Measurements from ENCODE around the gene TRIM10.

TRIM10 gene

DNA sequence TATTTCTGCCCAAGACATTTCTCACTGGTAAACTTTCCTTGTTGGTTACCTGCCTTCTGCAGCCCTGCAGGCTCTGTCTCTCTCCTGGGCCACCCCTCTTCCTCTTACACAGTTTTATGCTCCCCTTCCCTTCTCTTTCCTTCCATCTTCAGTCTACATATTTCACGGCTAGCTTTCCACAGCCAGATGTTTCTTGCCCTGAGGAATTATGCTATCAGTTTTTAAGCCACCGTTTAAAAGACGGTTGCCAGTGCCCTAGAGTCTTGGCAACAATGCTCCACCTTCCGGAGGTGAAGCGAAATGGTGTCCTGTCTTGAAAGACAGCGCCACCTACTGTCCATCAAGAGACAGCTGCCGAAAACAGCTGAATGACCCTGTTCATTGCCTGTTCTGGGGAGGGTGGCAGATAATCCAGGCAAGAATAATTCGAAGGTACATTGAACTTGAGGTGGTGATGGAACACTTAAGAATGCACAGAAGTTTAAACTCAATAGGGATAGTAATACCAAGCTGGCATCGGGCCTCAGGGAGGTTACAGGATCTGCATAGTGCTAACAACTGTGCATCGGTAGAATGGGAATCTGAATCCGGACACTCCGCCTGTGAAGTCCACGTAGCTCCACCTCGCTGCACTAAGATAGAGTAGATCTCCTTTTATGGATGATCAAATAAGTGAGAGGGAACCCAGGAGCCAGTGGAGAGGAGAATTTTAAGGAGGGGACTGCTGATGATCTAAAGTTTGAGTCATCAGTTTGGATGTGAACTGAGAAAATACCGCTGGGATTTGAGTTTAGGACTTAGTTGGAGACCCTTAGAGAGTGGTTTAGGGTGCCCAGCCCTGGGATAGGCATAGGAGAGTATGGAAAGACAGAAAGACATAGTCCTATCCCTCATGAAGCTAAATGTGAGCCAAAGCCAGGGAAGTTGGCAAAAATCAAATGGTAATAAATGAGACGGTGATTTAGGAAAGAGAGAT lies 29.8 kb downstream of the TRIM10 start:
- peak; percentile 79 for DNase-seq
- H3K9me3 ChIP-seq (ENCODE audit: severe bottlenecking) = no peaks in the 10 kb centered on the region
- no peak overlapping the region for H3K27ac ChIP-seq
- H3K27me3 ChIP-seq (ENCODE audit: insufficient read depth, low read depth, severe bottlenecking) = peaks cover 98% of the 10 kb centered on the region
- H3K4me3 ChIP-seq (ENCODE audit: low read depth, low read length) = no peak overlapping the region
- no peaks in the 10 kb centered on the region for H3K36me3 ChIP-seq
- TF ChIP-seq, protein P1, sequence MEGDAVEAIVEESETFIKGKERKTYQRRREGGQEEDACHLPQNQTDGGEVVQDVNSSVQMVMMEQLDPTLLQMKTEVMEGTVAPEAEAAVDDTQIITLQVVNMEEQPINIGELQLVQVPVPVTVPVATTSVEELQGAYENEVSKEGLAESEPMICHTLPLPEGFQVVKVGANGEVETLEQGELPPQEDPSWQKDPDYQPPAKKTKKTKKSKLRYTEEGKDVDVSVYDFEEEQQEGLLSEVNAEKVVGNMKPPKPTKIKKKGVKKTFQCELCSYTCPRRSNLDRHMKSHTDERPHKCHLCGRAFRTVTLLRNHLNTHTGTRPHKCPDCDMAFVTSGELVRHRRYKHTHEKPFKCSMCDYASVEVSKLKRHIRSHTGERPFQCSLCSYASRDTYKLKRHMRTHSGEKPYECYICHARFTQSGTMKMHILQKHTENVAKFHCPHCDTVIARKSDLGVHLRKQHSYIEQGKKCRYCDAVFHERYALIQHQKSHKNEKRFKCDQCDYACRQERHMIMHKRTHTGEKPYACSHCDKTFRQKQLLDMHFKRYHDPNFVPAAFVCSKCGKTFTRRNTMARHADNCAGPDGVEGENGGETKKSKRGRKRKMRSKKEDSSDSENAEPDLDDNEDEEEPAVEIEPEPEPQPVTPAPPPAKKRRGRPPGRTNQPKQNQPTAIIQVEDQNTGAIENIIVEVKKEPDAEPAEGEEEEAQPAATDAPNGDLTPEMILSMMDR (IDR thresholded peaks at IDR 0.05; ENCODE audit: low read depth, low read length) = peak; percentile 100

DNA sequence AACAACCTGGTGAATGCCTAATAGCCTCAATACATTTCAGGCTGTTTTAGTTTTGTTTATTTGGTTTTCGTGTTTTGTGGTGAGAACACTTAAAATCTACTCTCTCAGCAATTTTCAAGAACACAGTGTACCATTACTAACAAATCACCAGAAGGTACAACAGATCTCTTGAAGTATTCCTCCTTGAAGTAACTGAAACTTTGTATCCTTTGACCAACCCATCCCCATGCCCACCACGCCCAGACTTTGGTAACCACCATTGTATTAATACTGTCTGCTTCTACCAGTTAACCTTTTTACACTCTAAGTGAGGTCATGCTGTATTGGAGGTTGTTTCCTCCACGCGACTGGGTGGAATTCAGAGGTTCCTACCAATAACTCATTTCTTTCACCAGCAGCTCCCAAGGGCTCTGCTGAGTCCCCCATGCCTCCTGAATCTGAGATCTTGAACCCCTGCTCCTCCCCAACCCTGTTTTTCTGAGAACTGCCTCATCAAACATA lies 30.8 kb downstream of the TRIM10 start:
- DNase-seq = no peak
- TF ChIP-seq, protein P1 (IDR thresholded peaks at IDR 0.05; ENCODE audit: low read depth, low read length) = no peak
- no peaks in the 10 kb centered on the region for H3K9me3 ChIP-seq (ENCODE audit: severe bottlenecking)
- no peak overlapping the region for H3K27ac ChIP-seq
- H3K4me3 ChIP-seq (ENCODE audit: low read depth, low read length) = no peak overlapping the region
- H3K36me3 ChIP-seq = no peaks in the 10 kb centered on the region
- H3K27me3 ChIP-seq (ENCODE audit: insufficient read depth, low read depth, severe bottlenecking) = peaks cover 98% of the 10 kb centered on the region

DNA sequence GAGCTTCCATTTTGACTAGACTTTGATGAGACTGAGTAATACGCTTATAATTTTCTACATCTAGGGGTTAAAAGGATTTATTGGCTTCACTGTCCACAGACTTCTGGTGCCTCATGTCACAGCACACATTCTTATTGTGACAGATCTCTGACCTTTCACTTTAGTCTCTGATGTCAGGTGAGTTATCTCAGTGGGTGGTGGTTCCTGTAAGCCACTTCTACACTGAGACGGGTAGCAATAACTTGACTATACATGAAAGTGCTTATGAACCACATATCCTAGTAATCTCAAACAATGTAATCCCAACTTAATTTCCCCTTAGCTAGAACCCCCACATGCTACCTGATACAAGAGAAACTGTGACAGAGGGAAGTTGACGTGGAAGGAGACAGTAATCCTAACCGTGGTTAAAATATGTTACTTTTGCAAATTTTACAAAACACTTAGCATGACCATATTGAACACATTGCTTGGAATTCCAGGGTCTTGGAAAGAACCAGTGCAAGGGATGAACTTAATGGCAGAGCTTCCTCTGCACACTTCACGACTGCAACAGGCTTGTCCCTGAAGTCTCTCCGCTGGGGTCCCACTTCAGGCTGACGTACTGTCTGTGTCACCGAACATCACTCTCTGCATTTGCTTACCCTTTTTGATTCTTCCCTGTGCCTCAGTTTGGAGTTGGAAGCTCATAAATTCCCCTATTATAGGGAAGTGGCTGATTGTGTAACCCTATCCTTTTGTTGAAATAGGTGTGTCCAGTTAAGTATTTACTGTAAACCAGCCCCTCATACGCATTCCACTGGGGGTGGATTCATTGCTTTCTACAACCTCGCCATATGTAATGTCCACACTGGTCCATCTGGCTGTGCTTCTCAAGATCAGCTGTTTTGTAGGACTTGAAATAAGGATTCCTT lies 31.5 kb downstream of the TRIM10 start:
- H3K9me3 ChIP-seq (ENCODE audit: severe bottlenecking) = no peaks in the 10 kb centered on the region
- DNase-seq = no peak
- TF ChIP-seq, protein P1 (IDR thresholded peaks at IDR 0.05; ENCODE audit: low read depth, low read length) = no peak
- no peak overlapping the region for H3K4me3 ChIP-seq (ENCODE audit: low read depth, low read length)
- no peaks in the 10 kb centered on the region for H3K36me3 ChIP-seq
- peaks cover 98% of the 10 kb centered on the region for H3K27me3 ChIP-seq (ENCODE audit: insufficient read depth, low read depth, severe bottlenecking)
- H3K27ac ChIP-seq = no peak overlapping the region

DNA sequence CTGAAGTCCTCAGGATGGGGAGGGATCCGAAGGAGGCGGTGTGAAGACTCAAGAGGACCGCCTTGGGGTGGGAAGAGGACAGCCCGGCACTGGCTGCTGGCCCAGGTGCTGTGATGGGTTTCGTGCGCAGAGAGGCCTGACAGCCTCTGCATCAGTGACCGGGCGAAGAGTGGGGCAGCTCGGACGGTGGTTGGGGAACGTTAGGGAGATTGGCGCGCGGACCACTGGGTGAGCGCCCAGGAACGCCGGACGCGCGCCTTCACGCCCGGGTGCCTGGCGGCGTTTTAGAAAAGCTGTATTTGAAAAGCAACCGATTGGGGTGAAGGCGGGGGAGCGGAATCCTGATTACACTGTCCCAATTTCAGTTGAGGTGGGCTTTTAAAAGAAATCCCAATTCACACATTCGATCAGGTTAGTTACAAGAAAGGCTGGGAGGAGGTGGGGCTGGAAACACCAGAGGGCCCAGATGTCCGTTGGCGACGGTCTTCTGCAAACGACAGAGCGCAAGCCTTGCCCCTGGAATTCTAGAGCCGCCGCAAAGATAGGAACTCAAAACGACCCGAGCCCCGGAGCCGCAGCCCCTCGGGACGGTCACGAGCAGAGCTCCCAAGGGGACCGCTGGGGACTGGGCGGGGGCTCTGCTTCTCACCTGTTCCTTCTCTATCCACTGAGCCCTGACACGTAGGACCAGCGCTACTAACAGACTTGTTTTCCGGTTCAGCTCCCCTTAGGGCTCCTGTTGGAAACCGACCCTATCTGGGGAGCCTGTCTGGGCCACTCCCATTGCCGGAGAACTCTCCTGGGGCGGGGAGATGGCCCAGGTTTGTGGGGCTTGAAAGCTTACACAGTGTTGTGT lies 33.5 kb downstream of the TRIM10 start:
- Histone ChIP-seq H3K36me3 (no peaks in the 10 kb centered on the region), H3K9me3 (ENCODE audit: severe bottlenecking) (no peaks in the 10 kb centered on the region), H3K27me3 (ENCODE audit: insufficient read depth, low read depth, severe bottlenecking) (peaks cover 97% of the 10 kb centered on the region), H3K27ac (no peak overlapping the region), H3K4me3 (ENCODE audit: low read depth, low read length) (no peak overlapping the region)
- DNase-seq = no peak
- TF ChIP-seq, protein P1 (IDR thresholded peaks at IDR 0.05; ENCODE audit: low read depth, low read length) = no peak

DNA sequence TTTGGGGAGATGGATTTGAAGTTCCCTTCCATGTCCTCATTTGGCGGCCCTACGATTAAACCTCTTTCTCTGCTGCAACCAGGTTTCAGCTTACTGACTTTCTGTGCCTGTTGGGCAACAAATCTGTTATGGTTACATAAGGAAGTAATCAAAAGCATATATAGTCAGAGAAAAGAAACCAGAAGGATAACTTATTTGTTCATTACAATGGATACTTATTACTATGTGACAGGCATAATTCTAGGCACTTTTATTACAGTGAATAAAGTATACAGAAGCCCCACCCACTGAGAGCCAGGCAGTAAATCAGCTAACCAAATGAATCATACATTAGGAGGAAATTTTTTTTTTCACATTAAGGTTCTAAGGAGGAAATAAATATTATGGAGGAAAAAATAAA lies 38.5 kb downstream of the TRIM10 start:
- Histone ChIP-seq H3K9me3 (ENCODE audit: severe bottlenecking) (no peaks in the 10 kb centered on the region), H3K36me3 (no peaks in the 10 kb centered on the region), H3K27me3 (ENCODE audit: insufficient read depth, low read depth, severe bottlenecking) (peaks cover 96% of the 10 kb centered on the region), H3K27ac (no peak overlapping the region), H3K4me3 (ENCODE audit: low read depth, low read length) (no peak overlapping the region)
- TF ChIP-seq, protein P1 (IDR thresholded peaks at IDR 0.05; ENCODE audit: low read depth, low read length) = no peak
- DNase-seq = no peak

Measured in WERI-Rb-1 (cell line).